Prostate gland (tissue), 2 donors: ENCODE measurements around the gene FXYD6.

ENCODE experiments used
- POLR2A ChIP-seq: fragments of 450-650 bp; IDR thresholded peaks from one replicate; pipeline ENCODE4 v1.6.1; 2016; ENCODE audit warnings: antibody characterized with exemption, mild to moderate bottlenecking
- TF ChIP-seq, protein P1 (sequence below), 4 experiments: fragments of 200-600 bp in 2 of 4; fragments of 450-650 bp in 2 of 4; sonication (generic) in 2 of 4; IDR thresholded peaks; 1 replicate in 3 of 4; 2 replicates in 1 of 4; pipeline ENCODE4 v1.5.1; 2016 to 2019; ENCODE audit warnings: antibody characterized with exemption in 4 of 4, mild to moderate bottlenecking in 2 of 4, moderate library complexity in 2 of 4

DNA sequence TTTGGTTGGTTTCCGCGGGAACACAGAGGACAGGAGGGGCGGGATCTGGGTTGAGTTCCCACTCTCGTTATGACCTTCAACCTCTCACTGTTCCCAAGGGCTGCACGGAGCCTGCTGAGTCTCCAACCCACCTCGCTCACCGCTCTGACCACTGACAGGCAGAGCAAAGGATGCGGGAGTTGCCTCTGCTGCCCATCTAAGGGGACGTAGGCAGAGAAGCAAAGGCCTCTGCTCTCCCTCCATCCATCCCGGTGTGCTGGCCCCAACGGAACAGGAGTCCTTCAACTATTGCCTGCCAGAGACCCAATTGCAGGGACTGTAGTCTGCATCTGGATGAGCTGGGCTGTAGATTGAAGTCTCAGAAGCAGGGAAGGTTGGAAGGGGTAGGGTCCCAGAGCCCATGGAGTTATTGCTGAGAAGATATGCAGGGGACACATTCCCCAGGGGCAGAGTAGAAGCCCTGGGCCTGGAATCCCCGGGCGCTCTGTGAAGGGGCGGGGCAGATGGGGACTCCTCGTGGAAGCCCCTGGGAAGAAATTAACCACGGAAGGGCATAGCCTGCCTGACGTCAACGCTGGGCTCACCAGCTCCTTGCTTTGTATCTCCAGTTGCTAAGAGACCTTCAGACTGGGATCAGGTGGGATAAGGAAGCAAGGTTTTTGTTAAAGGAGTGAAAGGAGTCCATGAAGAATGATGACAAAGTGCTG, 39.2 kb downstream of the FXYD6 start:
- TF ChIP-seq, protein P1, sequence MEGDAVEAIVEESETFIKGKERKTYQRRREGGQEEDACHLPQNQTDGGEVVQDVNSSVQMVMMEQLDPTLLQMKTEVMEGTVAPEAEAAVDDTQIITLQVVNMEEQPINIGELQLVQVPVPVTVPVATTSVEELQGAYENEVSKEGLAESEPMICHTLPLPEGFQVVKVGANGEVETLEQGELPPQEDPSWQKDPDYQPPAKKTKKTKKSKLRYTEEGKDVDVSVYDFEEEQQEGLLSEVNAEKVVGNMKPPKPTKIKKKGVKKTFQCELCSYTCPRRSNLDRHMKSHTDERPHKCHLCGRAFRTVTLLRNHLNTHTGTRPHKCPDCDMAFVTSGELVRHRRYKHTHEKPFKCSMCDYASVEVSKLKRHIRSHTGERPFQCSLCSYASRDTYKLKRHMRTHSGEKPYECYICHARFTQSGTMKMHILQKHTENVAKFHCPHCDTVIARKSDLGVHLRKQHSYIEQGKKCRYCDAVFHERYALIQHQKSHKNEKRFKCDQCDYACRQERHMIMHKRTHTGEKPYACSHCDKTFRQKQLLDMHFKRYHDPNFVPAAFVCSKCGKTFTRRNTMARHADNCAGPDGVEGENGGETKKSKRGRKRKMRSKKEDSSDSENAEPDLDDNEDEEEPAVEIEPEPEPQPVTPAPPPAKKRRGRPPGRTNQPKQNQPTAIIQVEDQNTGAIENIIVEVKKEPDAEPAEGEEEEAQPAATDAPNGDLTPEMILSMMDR (IDR thresholded peaks at IDR 0.05), result no peak
- TF ChIP-seq POLR2A, result no peak
